ENCODE measurements around the gene SLU7.
A peak's percentile ranks its signal among the peaks of the same experiment; 100 is the strongest.

SLU7 gene

GRCh38 chr5:160419458-160420330 is 813 bp upstream of the SLU7 start:
- no peak for DNase-seq (ENCODE audit: low read depth in 2 of 2)

GRCh38 chr5:160399402-160400353 is 19.2 kb downstream of the SLU7 start, which contains the start of gene FAM200C:
Gene FAM200C, minus strand, starts transcription at chr5:160400054. Its CDS starts 4,564 bp downstream, at chr5:160395490.
- DNase-seq (ENCODE audit: low read depth in 2 of 2) = peak; percentile 44 to 63

GRCh38 chr5:160398806-160399205 is 20.1 kb downstream of the SLU7 start:
- DNase-seq (ENCODE audit: low read depth in 2 of 2) = no peak

GRCh38 chr5:160397492-160397891 is 21.4 kb downstream of the SLU7 start:
- DNase-seq (ENCODE audit: low read depth in 2 of 2) = no peak

GRCh38 chr5:160395111-160395510 is 23.8 kb downstream of the SLU7 start:
- no peak for DNase-seq (ENCODE audit: low read depth in 2 of 2)

GRCh38 chr5:160390787-160391696 is 27.8 kb downstream of the SLU7 start:
- no peak for DNase-seq (ENCODE audit: low read depth in 2 of 2)

GRCh38 chr5:160387445-160387844 is 31.4 kb downstream of the SLU7 start:
- DNase-seq (ENCODE audit: low read depth in 2 of 2) = no peak

GRCh38 chr5:160385496-160385895 is 33.4 kb downstream of the SLU7 start:
- DNase-seq (ENCODE audit: low read depth in 2 of 2) = no peak

GRCh38 chr5:160384681-160385080 is 34.2 kb downstream of the SLU7 start:
- no peak for DNase-seq (ENCODE audit: low read depth in 2 of 2)

- DNase-seq (ENCODE audit: low read depth in 2 of 2) = no peak
Measured at GRCh38 chr5:160382346-160382745, 36.5 kb downstream of the SLU7 start.

- no peak for DNase-seq (ENCODE audit: low read depth in 2 of 2)
Measured at GRCh38 chr5:160380041-160380440, 38.8 kb downstream of the SLU7 start.

GRCh38 chr5:160379511-160379910 is 39.4 kb downstream of the SLU7 start:
- no peak for DNase-seq (ENCODE audit: low read depth in 2 of 2)

GRCh38 chr5:160378330-160378729 is 40.6 kb downstream of the SLU7 start:
- DNase-seq (ENCODE audit: low read depth in 2 of 2) = no peak

GRCh38 chr5:160377651-160378050 is 41.2 kb downstream of the SLU7 start:
- DNase-seq (ENCODE audit: low read depth in 2 of 2) = no peak

GRCh38 chr5:160376416-160376815 is 42.5 kb downstream of the SLU7 start:
- DNase-seq (ENCODE audit: low read depth in 2 of 2) = no peak

- no peak for DNase-seq (ENCODE audit: low read depth in 2 of 2)
Measured at GRCh38 chr5:160375701-160376100, 43.2 kb downstream of the SLU7 start.

GRCh38 chr5:160375166-160375565 is 43.7 kb downstream of the SLU7 start:
- DNase-seq (ENCODE audit: low read depth in 2 of 2) = no peak

GRCh38 chr5:160371294-160371693 is 47.6 kb downstream of the SLU7 start:
- no peak for DNase-seq (ENCODE audit: low read depth in 2 of 2)

GRCh38 chr5:160370713-160371034 is 48.2 kb downstream of the SLU7 start:
- no peak for DNase-seq (ENCODE audit: low read depth in 2 of 2)

- DNase-seq (ENCODE audit: low read depth in 2 of 2) = peak in 1 of 2 donors; percentile 3
Measured at GRCh38 chr5:160369990-160370712, 48.7 kb downstream of the SLU7 start, which contains the start of gene C1QTNF2. Gene C1QTNF2, minus strand, starts transcription at chr5:160370626. Its CDS starts 15,615 bp downstream, at chr5:160355011.

GRCh38 chr5:160367885-160368284 is 51.0 kb downstream of the SLU7 start:
- DNase-seq (ENCODE audit: low read depth in 2 of 2) = no peak
